ENCODE data around the gene MRPS34. TPM values are rescaled to one million over a fixed set of nuclear protein-coding genes. Genes with fewer than 3 reads are reported as not detected.
"Not testable (repeated sequence)": the region's sequence is repeated elsewhere in the genome, so short reads cannot be mapped to it uniquely, and the experiment has no call there.

MRPS34 gene
- total RNA-seq, 1 donor from 2014 or later, result 87.7 TPM

DNA sequence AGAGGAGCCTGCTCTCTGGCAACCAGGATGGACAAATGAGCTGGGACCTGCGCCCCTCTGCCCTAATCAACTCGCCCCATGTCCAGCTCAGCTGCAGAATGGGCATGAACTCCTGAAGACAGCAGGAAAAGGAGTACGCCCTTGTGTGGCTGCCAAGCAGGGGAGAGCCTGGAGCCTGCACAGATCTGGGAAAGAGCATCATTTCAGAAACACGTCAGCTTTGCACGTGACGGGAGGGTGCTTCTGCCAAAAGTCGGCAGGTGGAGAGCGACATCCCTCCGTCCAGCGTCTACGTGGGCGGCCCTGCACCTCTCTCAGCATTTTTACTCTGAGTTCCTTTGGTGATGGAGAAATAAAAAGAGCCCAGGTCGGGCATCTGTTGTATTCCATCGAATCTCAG lies 20.1 kb downstream of the MRPS34 start:
- DNase-seq (ENCODE audit: low spot score), result no peak

DNA sequence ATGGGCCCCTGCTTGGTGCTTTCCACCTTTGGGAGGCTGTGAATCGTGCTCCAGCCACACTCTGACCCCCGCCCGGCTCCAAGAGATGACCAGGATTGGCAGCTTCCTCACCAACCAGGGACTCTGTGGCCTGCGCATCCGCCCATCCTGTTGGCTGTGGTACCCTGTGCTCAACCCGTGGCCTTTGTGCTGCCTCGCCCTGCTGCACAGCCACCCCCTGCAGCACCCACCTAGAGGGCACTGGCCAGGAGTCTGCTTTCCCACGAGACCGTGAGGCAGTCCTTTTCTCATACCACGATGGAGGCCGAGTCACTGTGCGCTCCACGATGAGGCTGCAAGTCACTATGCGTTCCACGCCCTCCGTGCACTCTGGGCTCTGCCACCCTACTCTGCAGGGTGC lies 21.0 kb downstream of the MRPS34 start:
- no peak for DNase-seq (ENCODE audit: low spot score)

DNA sequence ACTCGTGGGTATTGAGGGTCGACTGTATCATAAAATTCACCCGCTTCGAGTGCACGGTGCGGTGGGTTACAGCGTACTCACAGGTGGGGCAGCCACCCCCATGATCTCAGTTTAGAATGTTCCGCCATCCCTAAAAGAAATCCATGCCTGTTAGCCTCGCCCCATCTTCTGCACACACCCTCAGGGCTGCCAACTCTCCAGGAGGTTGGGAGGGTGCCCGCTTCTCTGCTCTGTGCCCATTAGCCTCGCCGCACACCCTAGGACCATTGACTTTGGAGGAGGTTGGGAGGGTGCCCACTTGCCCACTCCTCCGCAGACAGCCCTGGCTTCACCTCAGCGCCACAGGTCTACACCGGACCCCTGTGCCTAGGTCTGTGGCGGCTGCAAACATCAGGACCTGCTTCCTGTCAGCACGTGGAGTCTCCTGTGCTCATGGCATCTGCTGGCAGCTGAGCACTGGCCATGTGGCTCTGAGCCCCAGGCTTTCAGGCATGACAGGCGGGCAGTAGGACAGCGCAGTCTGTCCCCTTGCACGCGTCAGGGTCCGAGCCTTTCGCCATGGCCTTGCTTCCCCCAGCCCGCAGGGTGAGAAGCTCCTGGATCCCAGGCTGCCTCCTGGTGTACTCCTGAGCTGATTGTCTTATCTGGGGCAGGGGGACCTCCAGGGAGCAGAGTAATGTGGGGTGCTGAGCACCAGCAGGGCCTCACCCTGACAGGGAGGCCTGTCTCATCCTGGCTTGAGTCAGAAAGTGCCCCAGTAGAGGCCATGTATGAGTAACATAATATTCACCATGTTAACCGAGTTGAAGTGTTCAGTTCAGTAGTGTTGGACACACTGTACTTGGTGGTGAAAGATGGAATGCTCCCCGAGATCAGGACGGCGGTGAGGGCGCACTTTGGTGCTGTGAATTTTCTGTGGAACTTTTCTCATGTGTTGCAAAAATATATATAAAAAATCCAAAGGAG lies 23.5 kb downstream of the MRPS34 start:
- DNase-seq (ENCODE audit: low spot score), result no peak

DNA sequence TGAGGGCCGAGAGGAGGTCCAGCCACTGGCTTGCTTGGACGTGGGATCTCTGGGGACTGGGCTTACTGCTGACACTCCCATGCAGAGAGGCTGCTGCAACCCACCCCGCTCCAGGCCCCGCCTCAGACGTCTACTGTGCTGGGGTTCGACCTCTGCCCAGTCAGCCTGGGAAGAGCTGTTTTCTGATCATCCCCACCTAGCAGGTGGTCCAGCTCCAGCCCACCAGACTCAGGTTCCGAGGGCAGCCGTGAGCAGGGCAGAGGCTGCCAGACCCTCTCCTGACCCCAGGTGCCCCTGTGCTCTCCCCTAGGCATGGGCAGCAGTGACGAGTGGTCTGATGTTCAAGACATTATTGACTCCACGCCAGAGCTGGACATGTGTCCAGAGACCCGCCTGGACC lies 25.0 kb downstream of the MRPS34 start:
- DNase-seq (ENCODE audit: low spot score), result no peak

DNA sequence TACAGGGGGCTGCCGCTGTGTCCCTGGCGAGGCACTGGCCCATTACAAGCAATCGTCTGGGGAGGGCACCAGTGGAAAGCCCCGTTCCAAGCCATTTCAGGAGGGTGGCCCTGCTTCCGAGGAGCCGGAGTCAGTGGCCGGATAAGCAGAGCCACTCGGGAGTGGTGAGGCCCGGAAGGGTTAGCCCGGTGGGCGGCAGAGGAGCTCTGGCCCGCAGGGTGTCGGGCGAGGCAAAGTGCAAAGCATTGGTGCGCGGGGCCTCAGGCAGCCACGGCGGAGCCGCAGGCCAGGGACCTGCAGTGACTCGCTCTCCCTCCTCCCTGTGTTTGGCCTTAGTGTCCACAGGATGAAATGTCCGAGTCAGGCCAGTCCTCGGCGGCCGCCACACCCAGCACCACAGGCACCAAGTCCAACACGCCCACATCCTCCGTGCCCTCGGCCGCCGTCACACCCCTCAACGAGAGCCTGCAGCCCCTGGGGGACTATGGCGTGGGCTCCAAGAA lies 26.2 kb downstream of the MRPS34 start:
- DNase-seq (ENCODE audit: low spot score), result no peak

DNA sequence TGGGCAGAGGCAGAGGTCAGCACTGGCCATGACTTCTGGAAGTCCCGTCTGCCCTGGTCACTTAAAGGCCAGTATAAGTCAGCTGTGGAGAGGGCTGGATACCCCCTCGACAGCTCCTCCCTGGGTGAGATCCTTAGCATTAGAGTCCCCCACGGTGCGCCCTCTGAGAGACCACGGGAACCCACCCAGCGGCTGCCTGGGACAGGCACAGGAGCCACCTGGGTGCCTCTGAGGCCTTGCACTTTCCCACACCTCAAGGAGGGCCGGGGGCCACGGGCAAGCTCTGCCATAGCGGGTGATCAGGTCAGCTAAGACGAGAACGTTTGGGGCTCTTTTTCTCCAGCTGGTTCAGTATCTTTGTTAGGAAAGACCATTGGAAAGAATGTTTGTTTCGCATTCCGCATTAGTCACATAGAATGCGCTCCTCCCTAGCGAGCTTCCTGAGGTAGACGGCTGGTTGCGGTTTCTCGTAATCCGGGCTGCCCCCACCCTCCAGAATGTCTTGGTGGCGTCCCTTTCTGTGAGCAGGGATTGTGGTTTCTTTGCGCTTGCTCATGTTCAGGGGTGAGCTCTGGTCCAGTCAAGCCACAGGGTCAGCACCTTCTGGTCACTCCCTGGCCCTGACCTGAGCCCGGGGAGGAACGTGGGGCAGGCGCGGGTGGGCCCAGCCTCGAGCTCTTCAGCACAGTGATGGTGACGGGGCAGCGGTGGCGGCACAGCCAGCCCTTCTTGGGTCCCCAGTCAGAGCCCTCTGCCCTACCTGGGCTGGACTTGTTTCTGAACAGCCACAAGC lies 26.8 kb downstream of the MRPS34 start:
- DNase-seq (ENCODE audit: low spot score), result no peak

DNA sequence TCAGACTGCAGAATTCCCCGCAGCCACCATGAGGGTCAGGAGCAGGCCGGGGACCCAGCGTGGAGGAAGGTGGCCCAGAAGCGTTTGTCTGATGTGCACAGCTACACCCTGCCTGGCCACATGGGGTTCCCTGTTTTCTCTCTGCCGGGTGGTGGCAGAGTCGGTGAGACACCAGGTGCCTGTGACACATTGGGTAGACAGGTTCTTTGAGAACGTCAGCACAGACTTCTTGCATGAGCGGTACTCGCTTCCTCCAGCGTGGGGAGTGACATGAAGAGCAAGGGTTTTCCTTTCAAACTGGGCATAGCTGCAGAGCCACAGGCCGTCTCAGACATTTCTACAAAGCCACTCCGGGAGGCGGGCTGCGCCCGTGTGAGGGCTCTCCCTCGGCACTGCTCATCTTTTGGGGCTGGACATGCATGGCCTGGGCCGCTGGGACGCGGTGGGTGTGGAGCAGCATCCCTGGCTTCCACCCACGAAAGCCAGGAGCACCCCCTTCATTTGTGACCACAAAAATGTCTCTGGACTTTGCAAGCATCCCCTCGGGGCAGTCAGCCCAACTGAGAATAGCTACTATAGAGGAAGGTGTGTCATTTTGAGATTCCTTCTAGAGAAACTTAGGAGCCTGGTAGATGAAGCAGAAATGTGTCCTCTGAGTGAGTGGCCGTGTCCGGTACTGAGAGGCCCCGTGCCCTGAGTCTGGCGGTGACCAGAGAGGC lies 27.6 kb downstream of the MRPS34 start:
- DNase-seq (ENCODE audit: low spot score), result no peak

DNA sequence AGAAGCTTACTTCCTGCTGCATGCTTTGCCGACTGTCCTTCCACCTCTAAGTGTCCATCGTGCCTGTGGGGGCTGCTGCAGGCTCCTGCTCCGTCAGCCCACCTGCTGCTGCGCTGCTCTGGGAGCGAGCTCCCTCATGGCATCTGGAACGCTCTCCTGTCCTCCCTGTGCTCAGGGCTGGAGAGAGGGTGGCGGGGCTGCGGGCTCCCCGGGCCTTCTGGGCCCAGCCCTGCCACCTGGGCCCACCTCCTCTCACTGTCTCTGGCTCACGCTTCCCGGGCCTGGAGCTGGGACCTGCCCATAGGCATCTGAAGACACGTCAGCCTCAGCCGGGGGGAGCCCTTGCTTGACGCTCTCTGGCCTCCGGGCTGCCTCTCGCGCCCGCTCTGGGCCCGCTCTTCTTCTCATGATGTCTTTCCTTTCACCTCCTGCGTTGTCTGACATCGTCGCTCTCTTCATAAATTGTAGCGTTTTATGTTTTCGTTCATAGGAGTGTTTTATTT lies 28.5 kb downstream of the MRPS34 start:
- no peak for DNase-seq (ENCODE audit: low spot score)

DNA sequence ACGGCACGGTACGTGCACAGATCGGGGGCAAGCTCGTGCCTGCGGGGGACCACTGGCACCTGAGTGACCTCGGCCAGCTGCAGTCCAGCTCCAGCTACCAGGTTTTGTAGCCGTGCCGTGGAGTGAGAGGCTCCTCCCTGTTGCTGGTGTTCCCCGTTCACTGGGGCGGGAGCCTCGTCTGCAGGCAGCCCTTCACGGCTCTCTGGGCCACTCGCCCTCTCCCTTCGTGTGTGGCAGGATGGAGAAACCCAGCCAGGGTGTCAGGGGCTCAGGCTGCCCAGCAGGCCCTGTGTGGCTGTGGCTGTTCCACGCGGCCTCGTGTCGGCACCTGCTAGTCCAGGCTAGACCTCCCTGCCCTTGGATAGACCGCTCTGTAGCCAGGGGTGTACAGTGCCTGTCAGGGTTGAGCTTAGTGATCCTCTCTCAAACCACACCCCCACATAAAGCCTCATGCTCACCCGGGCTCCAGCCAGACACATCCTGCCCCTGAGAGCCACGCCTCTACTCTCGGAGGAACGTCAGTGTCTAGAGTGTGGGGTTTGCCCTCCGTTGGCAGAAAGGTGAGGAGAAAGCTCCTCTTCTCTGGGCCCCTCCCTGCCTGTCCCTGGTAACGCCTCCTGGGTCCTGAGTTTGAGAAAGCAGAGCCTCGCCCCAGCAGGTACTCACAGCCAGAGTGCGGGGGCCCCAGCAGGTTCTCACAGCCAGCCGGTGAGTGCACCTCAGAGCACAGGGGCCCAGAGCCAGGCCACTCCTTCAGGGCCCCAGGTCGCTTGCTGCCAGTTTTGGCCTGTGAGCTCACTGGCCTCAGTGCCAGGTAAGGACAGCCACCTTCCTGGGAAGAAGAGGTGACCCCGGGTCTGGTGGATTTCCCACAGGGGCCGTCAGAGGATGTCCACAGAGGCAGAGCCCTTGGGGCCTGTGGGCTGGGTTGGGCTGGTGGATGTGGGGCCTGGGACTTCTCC lies 29.3 kb downstream of the MRPS34 start:
- DNase-seq (ENCODE audit: low spot score), result no peak

DNA sequence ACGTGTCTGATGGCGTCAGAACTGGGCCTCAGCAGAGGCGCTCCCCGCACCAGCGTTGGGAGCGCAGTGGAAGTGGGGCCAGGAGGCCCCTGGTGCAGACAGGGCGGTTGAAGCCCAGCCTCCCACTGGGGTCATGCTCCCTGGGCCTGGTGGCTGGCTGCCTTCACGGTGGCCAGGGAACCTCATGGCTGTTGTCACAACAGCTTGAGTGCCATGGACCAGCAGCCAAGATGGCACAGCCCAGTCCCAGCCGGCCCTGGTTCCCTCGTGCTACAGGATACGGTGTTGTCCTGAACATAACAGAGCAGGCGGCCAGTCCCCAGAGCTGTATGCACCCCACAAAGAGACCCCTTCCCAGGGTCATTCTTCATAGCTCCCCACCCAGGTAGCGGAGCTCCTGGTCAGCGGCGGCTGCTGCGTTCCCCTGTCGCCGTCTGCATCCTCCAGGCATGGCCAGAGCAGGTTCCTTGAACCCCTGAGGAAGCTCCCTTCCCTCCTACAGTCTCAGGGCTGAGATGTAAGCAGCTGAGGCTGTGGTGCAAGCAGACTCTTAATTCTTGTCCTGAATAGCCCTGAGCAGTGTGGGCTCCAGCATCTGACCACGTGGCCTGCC lies 31.3 kb downstream of the MRPS34 start:
- no peak for DNase-seq (ENCODE audit: low spot score)

DNA sequence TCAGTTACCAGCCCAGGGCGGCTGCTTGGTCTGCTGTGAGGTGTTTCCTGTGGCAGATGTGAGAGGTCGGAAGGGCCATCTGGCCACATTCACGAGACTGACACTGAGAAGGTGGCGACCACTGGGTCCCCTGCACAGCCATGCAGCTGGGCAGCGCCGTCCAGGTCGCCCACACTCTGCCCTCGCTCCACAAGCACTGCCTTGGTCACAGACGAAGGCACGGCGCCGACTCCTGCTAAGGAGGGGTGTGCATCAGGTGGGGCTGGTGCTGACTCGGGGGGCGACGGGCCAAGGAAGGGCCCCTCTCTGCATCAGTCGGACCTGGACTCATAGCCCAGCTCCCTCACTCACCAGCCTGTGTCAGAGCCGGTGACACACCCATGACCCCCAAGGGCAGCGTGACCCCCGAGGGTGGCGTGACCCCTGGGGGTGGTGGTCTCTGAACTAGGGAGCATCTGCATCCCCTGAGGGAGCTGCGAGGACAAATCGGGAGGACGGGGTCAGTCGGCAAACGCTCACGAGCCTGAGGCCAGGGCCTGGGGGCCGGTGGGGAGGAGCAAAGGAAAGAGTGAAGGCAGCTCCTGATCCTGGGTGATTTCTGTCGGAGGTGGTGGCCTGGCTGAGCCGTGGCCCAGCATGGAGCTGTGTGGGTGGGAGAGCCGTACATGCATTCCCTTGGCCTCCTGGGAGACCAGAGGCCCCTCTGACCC lies 32.0 kb downstream of the MRPS34 start:
- DNase-seq (ENCODE audit: low spot score), result no peak

DNA sequence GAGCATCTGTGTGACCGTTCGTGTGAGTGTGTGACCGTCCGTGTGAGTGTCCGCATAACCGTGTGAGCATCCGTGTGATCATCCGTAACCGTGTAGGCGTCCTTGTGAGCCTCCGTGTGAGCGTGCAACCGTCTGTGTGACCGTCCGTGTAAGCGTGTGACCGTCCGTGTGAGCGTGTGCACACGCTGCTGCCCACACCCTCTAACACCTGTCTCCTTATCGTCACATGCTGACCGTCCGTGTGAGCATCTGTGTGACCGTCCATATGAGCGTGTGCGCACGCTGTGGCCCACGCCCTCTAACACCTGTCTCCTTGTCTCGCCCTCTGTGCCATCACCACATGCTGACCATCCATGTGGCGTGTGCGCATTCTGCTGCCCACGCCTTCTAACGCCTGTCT lies 32.7 kb downstream of the MRPS34 start:
- no peak for DNase-seq (ENCODE audit: low spot score)

DNA sequence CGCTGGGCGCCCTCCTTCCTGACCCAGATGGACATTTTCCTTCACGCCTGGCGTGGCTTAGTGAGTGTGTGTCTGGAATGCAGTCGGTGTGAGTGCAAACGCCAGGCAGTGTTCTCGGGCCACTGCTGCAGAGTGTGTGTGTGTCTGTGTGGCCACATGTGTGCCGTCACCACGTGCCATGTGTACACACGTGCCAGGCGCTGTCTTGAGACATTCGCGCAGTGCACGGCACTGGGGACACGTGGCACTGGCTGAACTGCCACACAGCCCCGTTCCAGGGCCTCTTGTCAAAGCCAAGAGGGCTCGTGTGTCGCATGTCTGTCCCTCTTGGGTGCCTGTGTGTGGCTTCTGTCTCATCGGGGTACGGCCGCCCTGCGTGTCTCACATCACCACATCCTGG lies 38.1 kb downstream of the MRPS34 start:
- DNase-seq (ENCODE audit: low spot score), result no peak

DNA sequence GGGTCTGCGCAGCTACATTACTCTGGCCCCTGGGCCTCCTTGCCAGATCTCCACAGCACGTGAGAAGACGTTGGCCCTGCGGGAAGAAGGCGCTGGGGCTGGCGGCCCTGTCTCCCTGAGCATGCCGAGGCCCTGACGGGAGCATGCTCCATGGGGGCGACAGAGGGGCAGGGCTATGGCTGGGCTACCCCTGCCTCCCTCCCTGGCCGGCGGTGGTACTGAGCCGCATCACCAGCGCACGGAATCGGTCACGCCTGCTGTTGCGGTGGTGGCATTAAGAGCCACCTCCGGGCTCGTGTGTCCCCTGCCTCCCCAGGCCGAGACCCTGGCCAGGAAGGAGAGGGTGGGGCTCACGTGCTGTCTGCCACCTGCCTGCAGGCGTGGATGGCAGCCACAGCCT lies 38.8 kb downstream of the MRPS34 start:
- no peak for DNase-seq (ENCODE audit: low spot score)

DNA sequence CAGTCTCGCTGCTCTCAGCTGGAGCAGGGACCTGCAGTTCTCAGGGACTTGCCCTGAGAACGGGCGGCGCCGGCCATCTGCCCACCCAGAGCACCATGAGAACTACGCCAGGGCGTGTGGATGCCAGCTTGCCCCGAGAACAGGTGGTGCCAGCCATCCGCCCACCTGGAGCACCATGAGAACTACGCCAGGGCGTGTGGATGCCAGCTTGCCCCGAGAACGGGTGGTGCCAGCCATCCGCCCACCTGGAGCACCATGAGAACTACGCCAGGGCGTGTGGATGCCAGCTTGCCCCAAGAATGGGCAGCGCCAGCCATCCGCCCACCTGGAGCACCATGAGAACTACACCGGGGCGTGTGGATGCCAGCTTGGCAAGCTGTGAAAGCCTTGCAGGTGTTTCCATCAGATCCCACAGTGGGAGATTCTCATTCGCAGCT lies 40.4 kb downstream of the MRPS34 start:
- not testable (repeated sequence) for DNase-seq (ENCODE audit: low spot score)

DNA sequence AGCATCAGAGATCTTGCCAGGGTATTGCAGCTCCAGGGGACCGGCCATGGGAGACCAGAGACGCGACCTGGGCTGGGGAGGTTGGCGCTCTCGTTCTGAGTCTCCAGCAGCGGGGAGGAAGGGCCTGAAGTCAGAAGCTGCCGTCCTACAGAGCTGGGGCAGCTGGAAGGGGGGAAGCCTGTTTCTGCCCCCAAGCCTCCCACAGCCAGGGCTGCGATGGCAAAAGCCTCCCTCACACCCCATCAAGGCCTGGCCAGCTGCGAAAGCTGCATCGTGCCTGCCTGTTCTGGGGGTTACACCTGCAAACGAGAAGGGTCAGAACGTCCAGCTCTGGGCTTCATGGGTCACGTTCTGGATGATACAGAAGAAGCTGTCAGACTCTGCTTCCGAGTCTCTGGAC lies 40.9 kb downstream of the MRPS34 start:
- DNase-seq (ENCODE audit: low spot score), result no peak

DNA sequence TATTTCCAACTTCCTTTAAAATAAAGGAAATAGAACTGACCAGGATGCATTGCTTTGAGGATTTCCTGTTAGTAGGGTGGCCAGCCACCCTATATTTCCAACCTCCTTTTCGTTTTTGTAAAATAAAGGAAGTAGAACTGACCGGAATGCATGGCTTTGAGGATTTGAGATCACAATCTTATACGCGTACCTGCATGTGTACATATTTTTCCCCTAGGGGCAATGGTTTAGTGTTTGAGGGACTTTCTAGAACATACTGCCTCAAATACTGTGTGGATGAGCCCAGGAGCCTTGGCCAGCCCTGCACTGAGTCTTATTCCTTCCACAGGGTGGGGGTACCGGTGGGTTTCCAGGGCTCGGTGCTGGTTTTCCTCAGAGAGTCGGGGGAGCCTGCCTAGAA lies 41.3 kb downstream of the MRPS34 start:
- no peak for DNase-seq (ENCODE audit: low spot score)

DNA sequence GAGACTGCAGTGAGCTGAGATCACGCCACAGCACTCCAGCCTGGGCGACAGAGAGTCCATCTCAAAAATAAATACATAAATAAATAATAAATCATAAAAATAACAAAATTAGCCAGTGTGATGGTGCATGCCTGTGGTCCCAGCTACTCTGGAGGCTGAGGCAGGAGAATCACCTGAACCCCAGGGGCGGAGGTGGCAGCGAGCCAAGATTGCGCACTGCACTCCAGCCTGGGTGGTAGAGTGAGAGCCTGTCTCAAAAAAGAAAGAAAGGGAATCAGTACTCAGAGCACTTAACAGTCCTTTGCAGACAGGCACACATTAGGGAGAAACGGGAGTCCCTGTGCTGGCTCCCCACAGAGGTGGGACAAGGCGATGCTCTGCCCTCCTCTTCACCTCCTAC lies 41.9 kb downstream of the MRPS34 start:
- no peak for DNase-seq (ENCODE audit: low spot score)

DNA sequence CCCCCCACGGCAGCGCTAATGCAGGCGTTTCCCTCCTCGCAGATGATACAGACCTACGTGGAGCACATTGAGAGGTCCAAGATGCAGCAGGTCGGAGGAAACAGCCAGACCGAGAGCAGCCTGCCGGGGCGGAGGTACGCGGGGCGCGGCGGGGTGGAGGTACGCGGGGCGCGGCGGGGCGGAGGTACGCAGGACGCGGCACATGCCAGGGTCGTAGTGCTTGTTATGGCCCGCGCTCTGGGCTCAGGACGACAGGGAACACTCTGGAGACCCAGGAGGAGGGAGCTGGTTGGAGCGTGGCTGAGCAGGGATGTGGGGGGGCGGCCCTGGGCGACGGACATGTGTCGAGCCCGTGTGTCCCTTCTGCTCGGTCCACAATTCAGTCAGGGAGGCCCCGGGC lies 43.5 kb downstream of the MRPS34 start:
- no peak for DNase-seq (ENCODE audit: low spot score)

DNA sequence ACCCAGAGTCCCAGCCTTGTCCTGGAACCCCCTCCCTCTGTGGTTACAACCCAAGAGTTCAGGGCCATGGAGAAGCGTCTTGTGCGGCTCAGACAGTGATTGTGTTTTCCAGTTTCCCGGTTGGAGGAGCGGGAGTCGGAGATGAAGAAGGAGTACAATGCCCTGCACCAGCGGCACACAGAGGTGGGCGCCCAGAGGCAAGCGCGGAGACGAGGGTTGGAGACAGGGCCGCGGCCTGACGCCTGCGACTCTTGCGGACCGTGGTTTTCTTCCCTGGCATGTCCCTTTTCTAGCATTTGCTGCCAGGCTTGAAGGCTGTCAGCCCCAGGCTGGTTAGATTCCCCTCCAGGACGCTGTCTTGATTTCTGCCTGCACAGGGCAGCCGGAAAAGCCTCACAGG lies 43.9 kb downstream of the MRPS34 start:
- no peak for DNase-seq (ENCODE audit: low spot score)
